Smooth muscle cell (in vitro differentiated cells): ENCODE data around the gene ADGRL3. TPM values are rescaled to one million over a fixed set of nuclear protein-coding genes. Genes with fewer than 3 reads are reported as not detected.

Experiments used
- DNase-seq: peaks from one replicate; lab custom pipeline; 2025; ENCODE audit not compliant: unreplicated experiment; lab: John Stamatoyannopoulos, UW
- H2AFZ ChIP-seq: fragments of 200-600 bp; sonication (generic); 2 replicates; pipeline ENCODE4 v1.6.0; 2016; ENCODE audit warnings: antibody characterized with exemption, low read depth, mild to moderate bottlenecking
- H3F3A ChIP-seq: fragments of 200-600 bp; sonication (generic); 2 replicates; pipeline ENCODE4 v1.6.0; 2017; ENCODE audit warnings: antibody characterized with exemption, low read depth
- H3K27ac ChIP-seq: fragments of 200-600 bp; sonication (generic); 2 replicates; pipeline ENCODE4 v1.5.1; 2016; ENCODE audit warnings: low read depth, mild to moderate bottlenecking
- H3K27me3 ChIP-seq: fragments of 200-600 bp; sonication (generic); 2 replicates; pipeline ENCODE4 v1.6.1; 2016; ENCODE audit warnings: low read depth, mild to moderate bottlenecking
- H3K36me3 ChIP-seq: fragments of 200-600 bp; sonication (generic); 2 replicates; pipeline ENCODE4 v1.5.1; 2016; ENCODE audit warnings: low read depth
- H3K4me1 ChIP-seq: fragments of 200-600 bp; sonication (generic); 2 replicates; pipeline ENCODE4 v1.5.1; 2016; ENCODE audit warnings: low read depth
- H3K4me2 ChIP-seq: fragments of 200-600 bp; sonication (generic); 2 replicates; pipeline ENCODE4 v1.6.0; 2016; ENCODE audit warnings: mild to moderate bottlenecking
- H3K4me3 ChIP-seq: fragments of 200-600 bp; sonication (generic); 2 replicates; pipeline ENCODE4 v1.5.1; 2016; ENCODE audit warnings: mild to moderate bottlenecking
- H3K79me2 ChIP-seq: fragments of 200-600 bp; sonication (generic); 2 replicates; pipeline ENCODE4 v1.6.0; 2016; ENCODE audit warnings: low read depth, mild to moderate bottlenecking
- H3K9ac ChIP-seq: fragments of 200-600 bp; sonication (generic); 2 replicates; pipeline ENCODE4 v1.6.0; 2016; ENCODE audit warnings: low read depth
- H3K9me3 ChIP-seq: fragments of 200-600 bp; sonication (generic); replicated peaks from 2 replicates; pipeline ENCODE4 v1.5.1; 2016; ENCODE audit warnings: low read depth
- H4K20me1 ChIP-seq: fragments of 200-600 bp; sonication (generic); 2 replicates; pipeline ENCODE4 v1.6.0; 2016; ENCODE audit warnings: low read depth
- WGBS: methylation state at CpG from one replicate; pipeline ENCODE4 v1.1.7; 2016; ENCODE audit warnings: low lambda C conversion rate; 5-methylcytosine and 5-hydroxymethylcytosine counted together
- polyA plus RNA-seq: library from polyadenylated mRNA; unstranded; fragments of >200 nt; fragmentation: Nextera tagmentation; extraction: Ambion mirVana; gene quantifications from 2 replicates; pipeline ENCODE4 v1.2.1, GENCODE V29; 2016
- total RNA-seq: library from RNA; depleted of rRNA; stranded (reverse); fragments of >200 nt; gene quantifications from 2 replicates; pipeline ENCODE4 v1.2.3, GENCODE V29; 2014
- TF ChIP-seq, protein P1 (sequence below): fragments of 200-600 bp; sonication (generic); IDR thresholded peaks from 2 replicates; pipeline ENCODE4 v1.5.1; 2017; ENCODE audit warnings: borderline replicate concordance, mild to moderate bottlenecking, antibody characterized with exemption; ENCODE audit not compliant: insufficient read depth, poor library complexity, severe bottlenecking

The ADGRL3 gene
- total and polyA plus RNA-seq, 2 experiments from 2014 or later: 2.4 to 9.5 TPM

DNA sequence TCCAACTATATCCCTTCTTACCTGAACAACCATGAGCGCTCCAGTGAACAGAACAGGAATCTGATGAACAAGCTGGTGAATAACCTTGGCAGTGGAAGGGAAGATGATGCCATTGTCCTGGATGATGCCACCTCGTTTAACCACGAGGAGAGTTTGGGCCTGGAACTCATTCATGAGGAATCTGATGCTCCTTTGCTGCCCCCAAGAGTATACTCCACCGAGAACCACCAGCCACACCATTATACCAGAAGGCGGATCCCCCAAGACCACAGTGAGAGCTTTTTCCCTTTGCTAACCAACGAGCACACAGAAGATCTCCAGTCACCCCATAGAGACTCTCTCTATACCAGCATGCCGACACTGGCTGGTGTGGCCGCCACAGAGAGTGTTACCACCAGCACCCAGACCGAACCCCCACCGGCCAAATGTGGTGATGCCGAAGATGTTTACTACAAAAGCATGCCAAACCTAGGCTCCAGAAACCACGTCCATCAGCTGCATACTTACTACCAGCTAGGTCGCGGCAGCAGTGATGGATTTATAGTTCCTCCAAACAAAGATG is 870.2 kb downstream of the ADGRL3 start:
- H3K4me2 ChIP-seq: no peak overlapping the region
- no peak overlapping the region for H2AFZ ChIP-seq
- no peak overlapping the region for H3K9ac ChIP-seq
- DNase-seq: no peak
- 95% methylated on average over 14 of the region's 14 CpGs for WGBS
- TF ChIP-seq, protein P1, sequence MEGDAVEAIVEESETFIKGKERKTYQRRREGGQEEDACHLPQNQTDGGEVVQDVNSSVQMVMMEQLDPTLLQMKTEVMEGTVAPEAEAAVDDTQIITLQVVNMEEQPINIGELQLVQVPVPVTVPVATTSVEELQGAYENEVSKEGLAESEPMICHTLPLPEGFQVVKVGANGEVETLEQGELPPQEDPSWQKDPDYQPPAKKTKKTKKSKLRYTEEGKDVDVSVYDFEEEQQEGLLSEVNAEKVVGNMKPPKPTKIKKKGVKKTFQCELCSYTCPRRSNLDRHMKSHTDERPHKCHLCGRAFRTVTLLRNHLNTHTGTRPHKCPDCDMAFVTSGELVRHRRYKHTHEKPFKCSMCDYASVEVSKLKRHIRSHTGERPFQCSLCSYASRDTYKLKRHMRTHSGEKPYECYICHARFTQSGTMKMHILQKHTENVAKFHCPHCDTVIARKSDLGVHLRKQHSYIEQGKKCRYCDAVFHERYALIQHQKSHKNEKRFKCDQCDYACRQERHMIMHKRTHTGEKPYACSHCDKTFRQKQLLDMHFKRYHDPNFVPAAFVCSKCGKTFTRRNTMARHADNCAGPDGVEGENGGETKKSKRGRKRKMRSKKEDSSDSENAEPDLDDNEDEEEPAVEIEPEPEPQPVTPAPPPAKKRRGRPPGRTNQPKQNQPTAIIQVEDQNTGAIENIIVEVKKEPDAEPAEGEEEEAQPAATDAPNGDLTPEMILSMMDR: no peak
- no peak overlapping the region for H3K27ac ChIP-seq
- no peaks in the 10 kb centered on the region for H3K36me3 ChIP-seq
- no peaks in the 10 kb centered on the region for H3K79me2 ChIP-seq
- no peaks in the 10 kb centered on the region for H3K4me1 ChIP-seq
- H3K27me3 ChIP-seq: no peaks in the 10 kb centered on the region
- H4K20me1 ChIP-seq: no peaks in the 10 kb centered on the region
- H3K9me3 ChIP-seq: no peaks in the 10 kb centered on the region
- no peak overlapping the region for H3K4me3 ChIP-seq
- H3F3A ChIP-seq: no peaks in the 10 kb centered on the region

- WGBS: 87% methylated on average over 2 of the region's 2 CpGs
- H4K20me1 ChIP-seq: no peaks in the 10 kb centered on the region
- TF ChIP-seq, protein P1: no peak
- no peaks in the 10 kb centered on the region for H3K9me3 ChIP-seq
- DNase-seq: no peak
- H3K9ac ChIP-seq: no peak overlapping the region
- H3K27ac ChIP-seq: no peak overlapping the region
- no peaks in the 10 kb centered on the region for H3K27me3 ChIP-seq
- no peaks in the 10 kb centered on the region for H3K4me1 ChIP-seq
- no peak overlapping the region for H3K4me2 ChIP-seq
- no peaks in the 10 kb centered on the region for H3F3A ChIP-seq
- no peaks in the 10 kb centered on the region for H3K79me2 ChIP-seq
- H2AFZ ChIP-seq: no peak overlapping the region
- no peak overlapping the region for H3K4me3 ChIP-seq
- H3K36me3 ChIP-seq: no peaks in the 10 kb centered on the region
These were observed 875.0 kb downstream of the ADGRL3 start for GRCh38 chr4:62075089-62075488.

GRCh38 chr4:62075521-62075920 is 875.4 kb downstream of the ADGRL3 start:
- no peak overlapping the region for H2AFZ ChIP-seq
- no peaks in the 10 kb centered on the region for H4K20me1 ChIP-seq
- H3K4me1 ChIP-seq: no peaks in the 10 kb centered on the region
- no peaks in the 10 kb centered on the region for H3K79me2 ChIP-seq
- no peaks in the 10 kb centered on the region for H3K9me3 ChIP-seq
- no peak overlapping the region for H3K9ac ChIP-seq
- WGBS: 92% methylated on average over 3 of the region's 3 CpGs
- H3K4me3 ChIP-seq: no peak overlapping the region
- no peaks in the 10 kb centered on the region for H3F3A ChIP-seq
- no peak overlapping the region for H3K4me2 ChIP-seq
- TF ChIP-seq, protein P1: no peak
- H3K36me3 ChIP-seq: no peaks in the 10 kb centered on the region
- H3K27ac ChIP-seq: no peak overlapping the region
- no peak for DNase-seq
- no peaks in the 10 kb centered on the region for H3K27me3 ChIP-seq

DNA sequence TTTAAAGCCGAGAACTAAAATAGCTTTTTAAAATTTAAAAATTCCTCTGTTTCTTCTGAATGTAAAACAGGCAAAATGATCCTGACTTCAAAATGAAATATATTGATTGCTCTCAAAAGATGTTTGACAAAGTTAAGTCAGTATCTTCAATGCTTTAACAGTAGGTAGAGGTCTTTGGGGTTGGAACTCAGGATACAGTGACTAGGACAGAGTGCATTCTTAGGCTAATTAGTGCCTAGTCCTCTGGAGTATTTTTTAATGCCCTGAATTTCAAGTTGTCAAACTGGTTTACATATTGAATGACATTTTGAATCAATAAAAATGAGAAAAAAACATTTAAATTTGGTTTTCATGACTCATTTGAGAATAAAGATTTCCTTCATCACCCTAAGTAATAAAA is 877.3 kb downstream of the ADGRL3 start:
- Histone ChIP-seq H3K27ac (no peak overlapping the region), H2AFZ (no peak overlapping the region), H3K9me3 (no peaks in the 10 kb centered on the region), H3K4me2 (no peak overlapping the region), H3F3A (no peaks in the 10 kb centered on the region), H4K20me1 (no peaks in the 10 kb centered on the region), H3K36me3 (no peaks in the 10 kb centered on the region), H3K9ac (no peak overlapping the region), H3K27me3 (no peaks in the 10 kb centered on the region), H3K79me2 (no peaks in the 10 kb centered on the region), H3K4me3 (no peak overlapping the region), H3K4me1 (no peaks in the 10 kb centered on the region)
- 97% methylated on average over 1 of the region's 1 CpG for WGBS
- TF ChIP-seq, protein P1: no peak
- DNase-seq: no peak
